H9 (cell line): Measurements from ENCODE around the gene HSH2D. TPM values are rescaled to one million over a fixed set of nuclear protein-coding genes. Genes with fewer than 3 reads are reported as not detected.

ENCODE experiments used
- DNase-seq: peaks from one replicate; pipeline ENCODE4 v3.0.0-alpha.2; 2017
- H2AFZ ChIP-seq: one replicate; pipeline ENCODE4 v1.6.1; 2013; ENCODE audit warnings: mild to moderate bottlenecking, low read length, control low read depth, moderate library complexity
- H2AK5ac ChIP-seq: 2 replicates; pipeline ENCODE4 v1.6.1; 2013; ENCODE audit warnings: low read length, control low read depth, mixed read lengths; ENCODE audit not compliant: insufficient read length
- H2BK120ac ChIP-seq: one replicate; pipeline ENCODE4 v1.6.1; 2013; ENCODE audit warnings: low read depth, mild to moderate bottlenecking, low read length, control low read depth, inconsistent platforms; ENCODE audit not compliant: poor library complexity, severe bottlenecking
- H2BK12ac ChIP-seq: 2 replicates; pipeline ENCODE4 v1.6.1; 2013; ENCODE audit warnings: low read length, control low read depth, mixed read lengths, low read depth; ENCODE audit not compliant: insufficient read length
- H2BK15ac ChIP-seq: 2 replicates; pipeline ENCODE4 v1.6.1; 2013; ENCODE audit warnings: low read depth, low read length, control low read depth
- H2BK20ac ChIP-seq: one replicate; pipeline ENCODE4 v1.6.1; 2013; ENCODE audit warnings: low read depth, mild to moderate bottlenecking, low read length, control low read depth, inconsistent platforms; ENCODE audit not compliant: poor library complexity, severe bottlenecking
- H2BK5ac ChIP-seq: 2 replicates; pipeline ENCODE4 v1.6.1; 2013; ENCODE audit warnings: low read length, control low read depth, mixed read lengths; ENCODE audit not compliant: insufficient read length
- H3K14ac ChIP-seq: 2 replicates; pipeline ENCODE4 v1.6.1; 2013; ENCODE audit warnings: low read length, control low read depth; ENCODE audit not compliant: insufficient read depth
- H3K18ac ChIP-seq: 2 replicates; pipeline ENCODE4 v1.6.1; 2013; ENCODE audit warnings: low read depth, mild to moderate bottlenecking, mixed read lengths, low read length, control low read depth; ENCODE audit not compliant: insufficient read length
- H3K23ac ChIP-seq: 2 replicates; pipeline ENCODE4 v1.6.1; 2013; ENCODE audit warnings: low read length, control low read depth, mixed read lengths, low read depth; ENCODE audit not compliant: insufficient read length
- H3K23me2 ChIP-seq: 2 replicates; pipeline ENCODE4 v1.6.1; 2013; ENCODE audit warnings: low read depth, mild to moderate bottlenecking, mixed read lengths, low read length, control low read depth; ENCODE audit not compliant: insufficient read length, poor library complexity, severe bottlenecking
- H3K27ac ChIP-seq: 2 replicates; pipeline ENCODE4 v1.5.1; 2013; ENCODE audit warnings: low read length, control low read depth, mixed read lengths, low read depth; ENCODE audit not compliant: insufficient read length
- H3K27me3 ChIP-seq: 2 replicates; pipeline ENCODE4 v1.6.1; 2013; ENCODE audit warnings: low read length, control low read depth, inconsistent platforms; ENCODE audit not compliant: insufficient read depth
- H3K4ac ChIP-seq: 2 replicates; pipeline ENCODE4 v1.6.1; 2013; ENCODE audit warnings: low read depth, mild to moderate bottlenecking, control low read depth, inconsistent platforms, low read length, moderate library complexity
- H3K4me1 ChIP-seq: 2 replicates; pipeline ENCODE4 v1.6.1; 2013; ENCODE audit warnings: low read length, control low read depth, inconsistent platforms; ENCODE audit not compliant: insufficient read depth
- H3K4me2 ChIP-seq: 2 replicates; pipeline ENCODE4 v1.6.1; 2013; ENCODE audit warnings: low read length, control low read depth, mixed read lengths; ENCODE audit not compliant: insufficient read length, insufficient read depth
- H3K56ac ChIP-seq: 2 replicates; pipeline ENCODE4 v1.6.1; 2013; ENCODE audit warnings: low read depth, mild to moderate bottlenecking, mixed read lengths, low read length, control low read depth; ENCODE audit not compliant: insufficient read length
- H3K79me1 ChIP-seq: 2 replicates; pipeline ENCODE4 v1.6.1; 2013; ENCODE audit warnings: low read depth, mild to moderate bottlenecking, moderate library complexity, low read length, control low read depth, inconsistent platforms; ENCODE audit not compliant: insufficient read depth, poor library complexity, severe bottlenecking
- H3K79me2 ChIP-seq: 2 replicates; pipeline ENCODE4 v1.6.1; 2013; ENCODE audit warnings: low read length, control low read depth, inconsistent platforms; ENCODE audit not compliant: insufficient read depth
- H3K9ac ChIP-seq: 2 replicates; pipeline ENCODE4 v1.6.1; 2013; ENCODE audit warnings: low read length, control low read depth, mixed read lengths; ENCODE audit not compliant: insufficient read length; ENCODE audit errors: extremely low read depth
- H3K9me3 ChIP-seq: one replicate; pipeline ENCODE4 v1.6.1; 2013; ENCODE audit warnings: low read depth, low read length, inconsistent platforms; ENCODE audit not compliant: control insufficient read depth
- H3T11ph ChIP-seq: one replicate; pipeline ENCODE4 v1.6.1; 2013; ENCODE audit warnings: mild to moderate bottlenecking, low read length, control low read depth, inconsistent platforms
- H4K20me1 ChIP-seq: one replicate; pipeline ENCODE4 v1.6.1; 2013; ENCODE audit not compliant: control insufficient read depth, insufficient read length, insufficient read depth
- H4K5ac ChIP-seq: 2 replicates; pipeline ENCODE4 v1.6.1; 2013; ENCODE audit warnings: low read depth, mild to moderate bottlenecking, mixed read lengths, low read length, control low read depth; ENCODE audit not compliant: insufficient read length
- H4K8ac ChIP-seq: replicated peaks from 2 replicates; pipeline ENCODE4 v1.6.1; 2013; ENCODE audit warnings: low read length, control low read depth, mixed read lengths, low read depth; ENCODE audit not compliant: insufficient read length
- H4K91ac ChIP-seq: 2 replicates; pipeline ENCODE4 v1.6.1; 2013; ENCODE audit warnings: low read depth, mild to moderate bottlenecking, moderate library complexity, mixed read lengths, low read length, control low read depth; ENCODE audit not compliant: insufficient read length
- H3K27ac Mint-ChIP-seq, 3 experiments: 2 replicates in 2 of 3; 3 replicates in 1 of 3; pipeline ENCODE4 v1.8.0; 2020 to 2021; ENCODE audit warnings: mixed read lengths in 3 of 3, mild to moderate bottlenecking in 1 of 3, moderate library complexity in 1 of 3
- H3K27me3 Mint-ChIP-seq: 2 replicates; pipeline ENCODE4 v1.8.0; 2021; ENCODE audit warnings: low read depth, mild to moderate bottlenecking, moderate library complexity, mixed read lengths
- H3K36me3 Mint-ChIP-seq, 3 experiments: 2 replicates in 2 of 3; 3 replicates in 1 of 3; pipeline ENCODE4 v1.8.0; 2020 to 2021; ENCODE audit warnings: low read depth in 3 of 3, mixed read lengths in 3 of 3; ENCODE audit not compliant: insufficient read depth in 1 of 3
- H3K4me1 Mint-ChIP-seq, 2 experiments: 2 replicates each; pipeline ENCODE4 v1.8.0; 2020; ENCODE audit warnings: mixed read lengths in 2 of 2
- H3K4me3 Mint-ChIP-seq, 2 experiments: 2 replicates in 1 of 2; 3 replicates in 1 of 2; pipeline ENCODE4 v1.8.0; 2020 to 2021; ENCODE audit warnings: mild to moderate bottlenecking in 2 of 2, mixed read lengths in 2 of 2, moderate library complexity in 1 of 2
- H3K9me3 Mint-ChIP-seq, 2 experiments: 2 replicates in 1 of 2; 3 replicates in 1 of 2; pipeline ENCODE4 v1.8.0; 2020; ENCODE audit warnings: mild to moderate bottlenecking in 2 of 2, mixed read lengths in 2 of 2, moderate library complexity in 1 of 2
- WGBS: extraction: QIAGEN DNeasy Blood & Tissue Kit; methylation state at CpG from one replicate; pipeline ENCODE4 v1.1.7; 2013; ENCODE audit warnings: missing lambda C conversion rate, low lambda C conversion rate, mixed read lengths; ENCODE audit not compliant: insufficient read length; ENCODE audit errors: extremely low coverage; 5-methylcytosine and 5-hydroxymethylcytosine counted together
- total RNA-seq: library from RNA; stranded (reverse); gene quantifications from 2 replicates; pipeline ENCODE4 v1.2.1, GENCODE V29; 2021
- TF ChIP-seq, protein P1 (sequence below): fragments of 200-600 bp; sonication (generic); conservative IDR thresholded peaks from 3 replicates; pipeline ENCODE4 v1.8.0; 2021; ENCODE audit warnings: antibody characterized with exemption, mild to moderate bottlenecking

Gene HSH2D
- total RNA-seq, 1 experiment from 2014 or later: 2.3 TPM

DNA sequence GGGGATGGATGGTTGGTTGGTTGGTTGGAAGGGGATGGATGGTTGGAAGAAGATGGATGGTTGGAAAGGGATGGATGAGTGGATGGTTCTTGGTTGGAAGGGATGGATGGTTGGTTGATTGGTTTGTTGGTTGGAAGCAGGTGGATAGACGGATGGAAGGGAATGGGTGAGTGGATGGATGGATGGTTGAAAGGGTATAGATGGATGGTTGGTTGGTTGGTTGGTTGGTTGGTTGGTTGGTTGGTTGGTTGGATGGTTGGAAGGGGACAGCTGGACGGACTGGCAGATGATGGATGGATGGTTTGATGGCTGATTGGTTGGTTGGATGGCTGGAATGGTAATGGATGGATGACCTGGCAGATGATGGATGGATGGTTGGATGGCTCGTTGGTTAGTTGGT, 11.8 kb upstream of the HSH2D start:
- H3K27me3 ChIP-seq: no peaks in the 10 kb centered on the region
- H2BK20ac ChIP-seq: no peak overlapping the region
- Mint-ChIP-seq H3K4me1 (peaks cover 2% of the 10 kb centered on the region in 2 experiments), H3K4me3 (no peak overlapping the region), H3K36me3 (peaks cover 42 to 78% (median 67%) of the 10 kb centered on the region in 3 experiments), H3K27ac (no peak overlapping the region), H3K9me3 (no peaks in the 10 kb centered on the region; a peak in 1 of 5 replicates), H3K27me3 (no peaks in the 10 kb centered on the region; the same call in 1 of the 2 replicates)
- H3K4ac ChIP-seq: no peak overlapping the region
- H3T11ph ChIP-seq: no peak overlapping the region
- H4K20me1 ChIP-seq: no peaks in the 10 kb centered on the region
- no peaks in the 10 kb centered on the region for H3K79me1 ChIP-seq
- H3K56ac ChIP-seq: no peak overlapping the region
- H2BK15ac ChIP-seq: no peak overlapping the region
- WGBS: 100% methylated on average over 2 of the region's 3 CpGs
- H4K8ac ChIP-seq: no peak overlapping the region
- H4K91ac ChIP-seq: no peak overlapping the region
- no peak overlapping the region for H3K23ac ChIP-seq
- H3K4me1 ChIP-seq: no peaks in the 10 kb centered on the region
- no peak for DNase-seq
- H3K9me3 ChIP-seq: no peaks in the 10 kb centered on the region
- H2BK12ac ChIP-seq: no peak overlapping the region
- no peak overlapping the region for H2AFZ ChIP-seq
- H3K14ac ChIP-seq: no peak overlapping the region
- no peaks in the 10 kb centered on the region for H3K23me2 ChIP-seq
- H3K27ac ChIP-seq: no peak overlapping the region
- TF ChIP-seq, protein P1, sequence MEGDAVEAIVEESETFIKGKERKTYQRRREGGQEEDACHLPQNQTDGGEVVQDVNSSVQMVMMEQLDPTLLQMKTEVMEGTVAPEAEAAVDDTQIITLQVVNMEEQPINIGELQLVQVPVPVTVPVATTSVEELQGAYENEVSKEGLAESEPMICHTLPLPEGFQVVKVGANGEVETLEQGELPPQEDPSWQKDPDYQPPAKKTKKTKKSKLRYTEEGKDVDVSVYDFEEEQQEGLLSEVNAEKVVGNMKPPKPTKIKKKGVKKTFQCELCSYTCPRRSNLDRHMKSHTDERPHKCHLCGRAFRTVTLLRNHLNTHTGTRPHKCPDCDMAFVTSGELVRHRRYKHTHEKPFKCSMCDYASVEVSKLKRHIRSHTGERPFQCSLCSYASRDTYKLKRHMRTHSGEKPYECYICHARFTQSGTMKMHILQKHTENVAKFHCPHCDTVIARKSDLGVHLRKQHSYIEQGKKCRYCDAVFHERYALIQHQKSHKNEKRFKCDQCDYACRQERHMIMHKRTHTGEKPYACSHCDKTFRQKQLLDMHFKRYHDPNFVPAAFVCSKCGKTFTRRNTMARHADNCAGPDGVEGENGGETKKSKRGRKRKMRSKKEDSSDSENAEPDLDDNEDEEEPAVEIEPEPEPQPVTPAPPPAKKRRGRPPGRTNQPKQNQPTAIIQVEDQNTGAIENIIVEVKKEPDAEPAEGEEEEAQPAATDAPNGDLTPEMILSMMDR: no peak
- H4K5ac ChIP-seq: no peak overlapping the region
- H3K18ac ChIP-seq: no peak overlapping the region
- no peak overlapping the region for H3K4me2 ChIP-seq
- H3K79me2 ChIP-seq: no peaks in the 10 kb centered on the region
- H3K9ac ChIP-seq: no peak overlapping the region
- H2BK120ac ChIP-seq: no peak overlapping the region
- no peak overlapping the region for H2AK5ac ChIP-seq
- H2BK5ac ChIP-seq: no peak overlapping the region
